ENCODE measurements around the gene SBSN. TPM values are rescaled to one million over a fixed set of nuclear protein-coding genes. Genes with fewer than 3 reads are reported as not detected.
"Not testable (repeated sequence)": the region's sequence is repeated elsewhere in the genome, so short reads cannot be mapped to it uniquely, and the experiment has no call there.

Gene SBSN
- total RNA-seq, 2 experiments from 2014 or later: not detected

DNA sequence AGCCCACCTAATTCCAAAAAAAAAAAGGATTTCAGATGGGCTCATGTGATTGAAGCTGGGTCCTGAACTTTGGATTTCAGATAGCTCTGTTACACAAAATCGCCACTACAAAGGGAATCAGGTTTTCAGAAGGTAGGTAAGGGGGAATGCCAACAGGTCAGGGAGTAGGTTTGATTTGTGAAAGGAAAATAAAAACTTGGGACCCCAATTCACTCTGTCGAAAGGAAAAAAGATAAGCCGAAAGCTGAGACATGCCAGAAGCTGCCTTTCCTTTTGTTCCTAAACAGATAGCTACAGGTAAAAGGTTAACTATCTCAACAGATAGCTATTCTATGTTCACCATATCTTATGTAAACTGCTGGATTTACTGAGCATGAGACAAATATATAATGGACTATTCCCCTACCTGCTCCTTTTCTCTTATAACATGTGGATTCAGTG is 41.8 kb downstream of the SBSN start:
- H3K27ac Mint-ChIP-seq: no peak overlapping the region
- ChIA-PET POLR2A (interaction anchor here (0.6 kb wide), 1 partner anchor 164 kb away, joined by 3 read pairs; no protein-coding TSS in a partner anchor), CTCF (interaction anchor here (0.5 to 2.1 kb wide), 5 partner anchors 9 to 133 kb away, joined by 3 to 11 read pairs (median 3); no protein-coding TSS in a partner anchor)
- peaks cover 19% of the 10 kb centered on the region for H3K27me3 Mint-ChIP-seq
- no peak overlapping the region for H3K4me3 Mint-ChIP-seq
- no peak for DNase-seq
- no peaks in the 10 kb centered on the region for H3K36me3 Mint-ChIP-seq (ENCODE audit: low read depth)
- no peaks in the 10 kb centered on the region for H3K4me1 Mint-ChIP-seq
- H3K9me3 Mint-ChIP-seq: no peaks in the 10 kb centered on the region

- CTCF ChIA-PET: no interaction called here
- no peak overlapping the region for H3K4me3 Mint-ChIP-seq
- peaks cover 14% of the 10 kb centered on the region for H3K27me3 Mint-ChIP-seq
Observed at GRCh38 chr19:35484252-35485036, 43.7 kb downstream of the SBSN start.

GRCh38 chr19:35483089-35483488 is 45.0 kb downstream of the SBSN start:
- Mint-ChIP-seq H3K4me3 (no peak overlapping the region), H3K27ac (no peak overlapping the region), H3K36me3 (ENCODE audit: low read depth) (no peaks in the 10 kb centered on the region), H3K27me3 (peaks cover 12% of the 10 kb centered on the region), H3K9me3 (no peaks in the 10 kb centered on the region), H3K4me1 (no peaks in the 10 kb centered on the region)
- CTCF ChIA-PET: no interaction called here
- no peak for DNase-seq
- POLR2A ChIA-PET: no interaction called here

More at GRCh38 chr19:35484252-35485036, 43.7 kb downstream of the SBSN start:
- POLR2A ChIA-PET: no interaction called here
- DNase-seq: no peak
- H3K36me3 Mint-ChIP-seq (ENCODE audit: low read depth): no peaks in the 10 kb centered on the region
- H3K27ac Mint-ChIP-seq: no peak overlapping the region
- no peaks in the 10 kb centered on the region for H3K4me1 Mint-ChIP-seq
- H3K9me3 Mint-ChIP-seq: no peaks in the 10 kb centered on the region

GRCh38 chr19:35478794-35479677 is 49.1 kb downstream of the SBSN start:
- Mint-ChIP-seq H3K4me1 (no peaks in the 10 kb centered on the region), H3K4me3 (no peak overlapping the region), H3K9me3 (no peaks in the 10 kb centered on the region), H3K27me3 (peaks cover 4% of the 10 kb centered on the region), H3K36me3 (ENCODE audit: low read depth) (no peaks in the 10 kb centered on the region), H3K27ac (no peak overlapping the region)
- ChIA-PET POLR2A (no interaction called here), CTCF (interaction anchor here (1.0 to 1.8 kb wide), 3 partner anchors 16 to 101 kb away, joined by 3 read pairs; no protein-coding TSS in a partner anchor)
- no peak for DNase-seq

DNA sequence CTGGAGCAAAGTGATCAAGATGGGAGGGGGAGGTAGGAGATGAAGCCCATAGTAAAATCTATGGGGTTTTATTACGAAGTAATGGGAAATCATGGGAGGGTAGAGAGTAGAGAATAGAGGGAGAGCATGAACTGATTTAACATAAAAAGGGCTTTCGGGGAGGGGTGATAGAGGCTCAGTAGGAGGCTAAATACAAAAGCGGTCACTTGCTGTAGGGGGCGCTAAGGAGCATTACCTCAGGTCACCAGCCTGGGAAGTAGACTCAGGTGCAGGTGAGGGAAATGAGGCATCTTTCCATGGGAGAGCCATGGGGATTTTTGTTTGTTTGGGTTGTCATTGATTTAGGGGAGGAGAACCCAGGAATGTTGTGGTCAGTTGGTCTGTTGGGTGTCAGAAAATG is 52.0 kb downstream of the SBSN start:
- H3K4me1 Mint-ChIP-seq: no peaks in the 10 kb centered on the region
- no peak overlapping the region for H3K27ac Mint-ChIP-seq
- no peaks in the 10 kb centered on the region for H3K9me3 Mint-ChIP-seq
- DNase-seq: no peak
- no peak overlapping the region for H3K4me3 Mint-ChIP-seq
- CTCF ChIA-PET: no interaction called here
- POLR2A ChIA-PET: no interaction called here
- H3K27me3 Mint-ChIP-seq: peaks cover 2% of the 10 kb centered on the region
- no peaks in the 10 kb centered on the region for H3K36me3 Mint-ChIP-seq (ENCODE audit: low read depth)

GRCh38 chr19:35474594-35474993 is 53.5 kb downstream of the SBSN start:
- H3K4me1 Mint-ChIP-seq; DNase-seq; H3K27ac Mint-ChIP-seq; H3K4me3 Mint-ChIP-seq; CTCF ChIA-PET; H3K36me3 Mint-ChIP-seq (ENCODE audit: low read depth); H3K9me3 Mint-ChIP-seq; POLR2A ChIA-PET; H3K27me3 Mint-ChIP-seq: not testable (repeated sequence)

- Mint-ChIP-seq H3K27ac (no peak overlapping the region), H3K4me1 (no peaks in the 10 kb centered on the region), H3K9me3 (no peaks in the 10 kb centered on the region), H3K4me3 (no peak overlapping the region), H3K36me3 (ENCODE audit: low read depth) (no peaks in the 10 kb centered on the region), H3K27me3 (no peaks in the 10 kb centered on the region)
- DNase-seq: no peak
- POLR2A ChIA-PET: interaction anchor here (0.7 kb wide), 1 partner anchor 13 kb away, joined by 3 read pairs; no protein-coding TSS in a partner anchor
- CTCF ChIA-PET: interaction anchor here (1.5 kb wide), 1 partner anchor 17 kb away, joined by 5 read pairs; no protein-coding TSS in a partner anchor
Observed at GRCh38 chr19:35474104-35474503, 54.0 kb downstream of the SBSN start.

Other genes with a start within 250 kb of the SBSN start
- gene HAMP, start 245.8 kb downstream of the SBSN start, total RNA-seq: 1 to 10 TPM in 1 of 2 experiments, under 1 TPM in 1; 0.92 to 1.2 TPM
- not detected for gene MAG, start 236.2 kb downstream of the SBSN start, total RNA-seq
- under 1 TPM in 1 of 2 experiments, not detected in 1; 0.21 TPM for gene CD22, start 199.1 kb downstream of the SBSN start, total RNA-seq
- not detected for gene FFAR1, start 180.4 kb downstream of the SBSN start, total RNA-seq
- gene FFAR3, start 169.9 kb downstream of the SBSN start, total RNA-seq: not detected
- gene GPR42, start 157.2 kb downstream of the SBSN start, total RNA-seq: not detected
- not detected for gene FFAR2, start 80.1 kb downstream of the SBSN start, total RNA-seq
- not detected for gene KRTDAP, start 37.8 kb downstream of the SBSN start, total RNA-seq
- gene DMKN, start 14.7 kb downstream of the SBSN start, total RNA-seq: not detected
- not detected for gene GAPDHS, start 5.1 kb upstream of the SBSN start, total RNA-seq
- 10 to 100 TPM; 42.5 to 43.8 TPM for gene TMEM147, start 17.3 kb upstream of the SBSN start, total RNA-seq
- not detected for gene ATP4A, start 35.3 kb upstream of the SBSN start, total RNA-seq
- not detected for gene PMIS2, start 57.9 kb upstream of the SBSN start, total RNA-seq
- 10 to 100 TPM; 52.2 to 57.9 TPM for gene HAUS5, start 84.4 kb upstream of the SBSN start, total RNA-seq
- gene RBM42, start 100.7 kb upstream of the SBSN start, total RNA-seq: 100 to 1,000 TPM; 100 to 112 TPM
- 1 to 10 TPM in 1 of 2 experiments, under 1 TPM in 1; 0.84 to 1.9 TPM for gene ETV2, start 113.4 kb upstream of the SBSN start, total RNA-seq
- gene COX6B1, start 120.0 kb upstream of the SBSN start, total RNA-seq: 100 to 1,000 TPM; 429 to 474 TPM
- under 1 TPM; 0.37 TPM for gene UPK1A, start 138.2 kb upstream of the SBSN start, total RNA-seq
- gene ZBTB32, start 176.2 kb upstream of the SBSN start, total RNA-seq: 10 to 100 TPM; 15.4 to 17.3 TPM
- 10 to 100 TPM; 65.1 to 67.2 TPM for gene KMT2B, start 189.7 kb upstream of the SBSN start, total RNA-seq
- 10 to 100 TPM; 53.7 to 54.6 TPM for gene IGFLR1, start 214.1 kb upstream of the SBSN start, total RNA-seq
- gene U2AF1L4, start 217.1 kb upstream of the SBSN start, total RNA-seq: 10 to 100 TPM; 35.0 to 38.1 TPM
- gene PSENEN, start 217.3 kb upstream of the SBSN start, total RNA-seq: 10 to 100 TPM; 41.7 to 46.3 TPM
- 10 to 100 TPM; 13.7 to 15.9 TPM for gene LIN37, start 220.3 kb upstream of the SBSN start, total RNA-seq
- gene HSPB6, start 228.7 kb upstream of the SBSN start, total RNA-seq: under 1 TPM; 0.29 to 0.69 TPM
- 10 to 100 TPM; 53.7 to 59.1 TPM for gene PROSER3, start 229.9 kb upstream of the SBSN start, total RNA-seq
- 100 to 1,000 TPM in 1 of 2 experiments, 10 to 100 TPM in 1; 91.3 to 101 TPM for gene ARHGAP33, start 247.3 kb upstream of the SBSN start, total RNA-seq